SK-N-SH treated with all-trans-retinoic acid at 6 μM for 48 hours (cell line): ENCODE results near the gene RPN1.

ENCODE experiments used
- ARNTL ChIP-seq: fragments of 450-650 bp; formaldehyde crosslinking; IDR thresholded peaks from 2 replicates; pipeline ENCODE4 v1.5.0; 2020; ENCODE audit warnings: low read depth, mild to moderate bottlenecking, moderate library complexity, borderline replicate concordance
- BACH2 ChIP-seq: fragments of 250-450 bp; sonication (Bioruptor Pico); IDR thresholded peaks from 2 replicates; pipeline ENCODE4 v1.9.0; 2021; ENCODE audit warnings: mild to moderate bottlenecking, borderline replicate concordance
- CSDC2 ChIP-seq: fragments of 250-450 bp; sonication (Bioruptor Pico); IDR thresholded peaks from 2 replicates; pipeline ENCODE4 v1.5.0; 2020; ENCODE audit warnings: mild to moderate bottlenecking, moderate library complexity
- ISL1 ChIP-seq: fragments of 250-450 bp; sonication (Bioruptor Pico); IDR thresholded peaks from 2 replicates; pipeline ENCODE4 v2.1.2; 2022; ENCODE audit warnings: mild to moderate bottlenecking, moderate library complexity
- OSR1 ChIP-seq: fragments of 250-450 bp; sonication (Bioruptor Pico); IDR thresholded peaks from 2 replicates; pipeline ENCODE4 v1.8.0; 2022; ENCODE audit warnings: moderate library complexity, mild to moderate bottlenecking, inconsistent platforms
- PATZ1 ChIP-seq: fragments of 250-450 bp; sonication (Bioruptor Pico); IDR thresholded peaks from 2 replicates; pipeline ENCODE4 v1.8.0; 2020; ENCODE audit warnings: mild to moderate bottlenecking, moderate library complexity, borderline replicate concordance
- SNAI2 ChIP-seq: fragments of 250-450 bp; sonication (Bioruptor Pico); IDR thresholded peaks from 2 replicates; pipeline ENCODE4 v1.5.0; 2020; ENCODE audit warnings: mild to moderate bottlenecking, moderate library complexity
- ZNF565 ChIP-seq: fragments of 450-650 bp; formaldehyde crosslinking; conservative IDR thresholded peaks from 2 replicates; pipeline ENCODE4 v1.5.0; 2020; ENCODE audit warnings: low read depth, mild to moderate bottlenecking, moderate library complexity
- ZNF70 ChIP-seq: fragments of 450-650 bp; formaldehyde crosslinking; IDR thresholded peaks from 2 replicates; pipeline ENCODE4 v1.5.0; 2020; ENCODE audit warnings: mild to moderate bottlenecking, moderate library complexity

- no peak for TF ChIP-seq BACH2 (CRISPR knock-in tag)
- no peak for TF ChIP-seq CSDC2 (CRISPR knock-in tag)
- TF ChIP-seq ISL1 (CRISPR knock-in tag) = no peak
- TF ChIP-seq OSR1 (CRISPR knock-in tag) = no peak
- no peak for TF ChIP-seq ZNF70 (CRISPR knock-in tag)
- TF ChIP-seq ARNTL (CRISPR knock-in tag) = no peak
- no peak for TF ChIP-seq ZNF565 (CRISPR knock-in tag)
- TF ChIP-seq PATZ1 (CRISPR knock-in tag) = no peak
- no peak for TF ChIP-seq SNAI2 (CRISPR knock-in tag)
These were observed 62.5 kb downstream of the RPN1 start for GRCh38 chr3:128588147-128588546.
